HFF-Myc (cell line): ENCODE measurements around the gene DPF3.

Source experiments
- DNase-seq: peaks from one replicate; pipeline ENCODE4 v3.0.0-alpha.2; 2011; ENCODE audit warnings: low read depth; ENCODE audit errors: extremely low read depth
- H3K4me3 ChIP-seq: replicated peaks from 2 replicates; pipeline ENCODE4 v1.5.1; 2011; ENCODE audit warnings: low read depth, mild to moderate bottlenecking, control low read depth, low read length
- TF ChIP-seq, protein P1 (sequence below): IDR thresholded peaks from 2 replicates; pipeline ENCODE4 v1.5.1; 2012; ENCODE audit warnings: mild to moderate bottlenecking, low read depth, low read length, control low read depth; ENCODE audit errors: missing control alignments

Gene DPF3

GRCh38 chr14:72614365-72614764 lies 279.5 kb downstream of the DPF3 start:
- DNase-seq, result no peak
- H3K4me3 ChIP-seq, result no peak overlapping the region
- TF ChIP-seq, protein P1, sequence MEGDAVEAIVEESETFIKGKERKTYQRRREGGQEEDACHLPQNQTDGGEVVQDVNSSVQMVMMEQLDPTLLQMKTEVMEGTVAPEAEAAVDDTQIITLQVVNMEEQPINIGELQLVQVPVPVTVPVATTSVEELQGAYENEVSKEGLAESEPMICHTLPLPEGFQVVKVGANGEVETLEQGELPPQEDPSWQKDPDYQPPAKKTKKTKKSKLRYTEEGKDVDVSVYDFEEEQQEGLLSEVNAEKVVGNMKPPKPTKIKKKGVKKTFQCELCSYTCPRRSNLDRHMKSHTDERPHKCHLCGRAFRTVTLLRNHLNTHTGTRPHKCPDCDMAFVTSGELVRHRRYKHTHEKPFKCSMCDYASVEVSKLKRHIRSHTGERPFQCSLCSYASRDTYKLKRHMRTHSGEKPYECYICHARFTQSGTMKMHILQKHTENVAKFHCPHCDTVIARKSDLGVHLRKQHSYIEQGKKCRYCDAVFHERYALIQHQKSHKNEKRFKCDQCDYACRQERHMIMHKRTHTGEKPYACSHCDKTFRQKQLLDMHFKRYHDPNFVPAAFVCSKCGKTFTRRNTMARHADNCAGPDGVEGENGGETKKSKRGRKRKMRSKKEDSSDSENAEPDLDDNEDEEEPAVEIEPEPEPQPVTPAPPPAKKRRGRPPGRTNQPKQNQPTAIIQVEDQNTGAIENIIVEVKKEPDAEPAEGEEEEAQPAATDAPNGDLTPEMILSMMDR, result no peak

DNA sequence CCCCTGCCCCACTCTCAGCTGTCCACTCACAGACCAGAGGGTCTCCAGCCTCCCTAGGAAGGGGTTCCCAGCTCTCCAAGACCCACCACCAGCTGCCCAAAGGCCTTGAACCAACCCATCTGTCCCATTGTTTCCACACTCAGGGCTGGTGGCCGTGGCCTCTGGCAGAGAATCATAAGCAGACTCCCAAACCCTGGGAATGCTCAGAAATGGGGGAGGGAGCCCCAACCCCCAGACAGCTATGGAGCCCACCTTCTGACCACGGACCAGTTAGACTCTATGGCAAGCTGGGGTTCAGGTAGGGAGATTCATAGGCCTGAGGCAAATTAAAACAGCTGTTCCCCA lies 280.0 kb downstream of the DPF3 start:
- TF ChIP-seq, protein P1, result no peak
- no peak for DNase-seq

GRCh38 chr14:72613231-72613974 lies 280.5 kb downstream of the DPF3 start:
- TF ChIP-seq, protein P1, result no peak
- no peak overlapping the region for H3K4me3 ChIP-seq
- DNase-seq, result no peak

More for the DNA sequence above, 280.0 kb downstream of the DPF3 start:
- no peak overlapping the region for H3K4me3 ChIP-seq

DNA sequence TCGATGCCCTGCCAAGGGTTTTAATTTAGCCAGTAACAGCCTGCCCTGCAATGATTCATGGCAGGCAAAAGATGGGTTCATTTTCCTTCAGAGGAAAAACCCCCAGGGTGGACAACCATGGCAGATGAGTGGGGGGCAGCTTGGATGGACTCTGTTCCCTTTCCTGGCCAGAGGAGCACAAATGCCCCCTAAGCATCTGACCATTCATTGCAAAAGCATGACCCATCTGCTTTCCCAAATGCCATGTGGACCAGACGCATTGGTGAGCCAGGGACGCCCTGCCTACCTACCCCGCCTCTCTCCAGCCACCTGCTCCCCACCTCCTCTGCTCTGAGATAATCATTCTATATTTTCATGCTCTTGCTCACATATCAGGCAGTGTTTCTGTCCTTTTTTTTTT lies 281.9 kb downstream of the DPF3 start:
- H3K4me3 ChIP-seq, result no peak overlapping the region
- DNase-seq, result no peak
- TF ChIP-seq, protein P1, result no peak

DNA sequence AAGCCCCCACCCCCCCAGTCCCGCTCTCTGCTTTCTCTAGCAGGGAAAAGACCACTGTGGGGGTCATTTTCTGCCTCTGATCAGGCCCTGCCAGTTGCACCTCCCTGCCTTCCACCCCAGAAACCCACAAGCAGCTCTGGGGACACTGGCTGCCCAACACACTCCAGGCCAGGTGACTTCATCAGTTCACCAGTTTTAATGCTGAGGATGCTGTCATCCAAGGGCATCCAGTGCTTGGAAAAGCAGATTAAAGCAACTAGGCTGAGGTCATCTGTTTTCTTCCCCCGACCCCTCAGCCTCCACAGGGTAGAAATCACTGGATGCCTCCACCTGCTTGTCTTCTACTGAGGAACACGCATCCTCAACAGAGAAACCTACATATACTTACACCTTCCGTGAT lies 282.4 kb downstream of the DPF3 start:
- no peak overlapping the region for H3K4me3 ChIP-seq
- no peak for DNase-seq
- TF ChIP-seq, protein P1, result no peak

- TF ChIP-seq, protein P1, result no peak
- no peak overlapping the region for H3K4me3 ChIP-seq
- no peak for DNase-seq
These were observed 283.1 kb downstream of the DPF3 start for GRCh38 chr14:72610831-72611200.
